ENCODE data around the gene LTBP4. TPM values are rescaled to one million over a fixed set of nuclear protein-coding genes. Genes with fewer than 3 reads are reported as not detected.
A peak's percentile ranks its signal among the peaks of the same experiment; 100 is the strongest.

LTBP4 gene
- total and polyA plus RNA-seq, 8 donors, result 151 to 519 (median 345) TPM

GRCh38 chr19:40600570-40601133, 517 bp upstream of the LTBP4 start:
- Histone ChIP-seq H3K36me3 (no peaks in the 10 kb centered on the region), H3K4me1 (peaks cover 29 to 86% of the 10 kb centered on the region in 2 donors), H3K4me3 (no peak overlapping the region), H3K27ac (no peak overlapping the region), H3K9me3 (no peaks in the 10 kb centered on the region), H3K27me3 (peaks cover 42 to 100% of the 10 kb centered on the region in 2 donors)
- TF ChIP-seq CTCF (IDR thresholded peaks at IDR 0.05), result no peak
- ATAC-seq, result no peak
- no peak for DNase-seq
- intact Hi-C loops (cut with DNase I), result no loop called here

- no peak for TF ChIP-seq CTCF (IDR thresholded peaks at IDR 0.05)
- H3K4me3 ChIP-seq, result peak overlapping the region in 1 of 2 donors; percentile 16
- no peak for ATAC-seq
- H3K36me3 ChIP-seq, result no peaks in the 10 kb centered on the region
- peaks cover 24 to 100% of the 10 kb centered on the region in 2 donors for H3K27me3 ChIP-seq
- DNase-seq, result peak in 1 of 4 donors; percentile 35
- H3K4me1 ChIP-seq, result peaks cover 35 to 81% of the 10 kb centered on the region in 2 donors
- intact Hi-C loops (cut with DNase I), result no loop called here
- peak overlapping the region; percentile 21 to 80 for H3K27ac ChIP-seq
- H3K9me3 ChIP-seq, result no peaks in the 10 kb centered on the region
These were observed 1.9 kb downstream of the LTBP4 start for GRCh38 chr19:40603071-40603388.

GRCh38 chr19:40603389-40604170, 2.4 kb downstream of the LTBP4 start:
- H3K36me3 ChIP-seq, result no peaks in the 10 kb centered on the region
- H3K4me3 ChIP-seq, result peak overlapping the region; percentile 30 to 39
- intact Hi-C loops (cut with DNase I), result no loop called here
- H3K27ac ChIP-seq, result peak overlapping the region; percentile 21 to 80
- no peak for TF ChIP-seq CTCF (IDR thresholded peaks at IDR 0.05)
- H3K4me1 ChIP-seq, result peaks cover 35 to 75% of the 10 kb centered on the region in 2 donors
- H3K9me3 ChIP-seq, result no peaks in the 10 kb centered on the region
- DNase-seq (peak; percentile 97 to 99 (median 98)), ATAC-seq (peak; percentile 81)
- H3K27me3 ChIP-seq, result peaks cover 19 to 100% of the 10 kb centered on the region in 2 donors

GRCh38 chr19:40604171-40604646, 3.0 kb downstream of the LTBP4 start:
- H3K4me1 ChIP-seq, result peaks cover 37 to 70% of the 10 kb centered on the region in 2 donors
- H3K9me3 ChIP-seq, result no peaks in the 10 kb centered on the region
- no peaks in the 10 kb centered on the region for H3K36me3 ChIP-seq
- peak overlapping the region; percentile 30 to 39 for H3K4me3 ChIP-seq
- intact Hi-C loops (cut with DNase I), result no loop called here
- TF ChIP-seq CTCF (IDR thresholded peaks at IDR 0.05), result no peak
- peaks cover 14 to 100% of the 10 kb centered on the region in 2 donors for H3K27me3 ChIP-seq
- ATAC-seq, result no peak
- H3K27ac ChIP-seq, result peak overlapping the region; percentile 21 to 80
- no peak for DNase-seq

- DNase-seq, result no peak
- H3K27ac ChIP-seq, result peak overlapping the region; percentile 65 to 77
- peak overlapping the region; percentile 15 to 45 for H3K4me3 ChIP-seq
- no peaks in the 10 kb centered on the region for H3K36me3 ChIP-seq
- H3K9me3 ChIP-seq, result no peaks in the 10 kb centered on the region
- peaks cover 40 to 71% of the 10 kb centered on the region in 2 donors for H3K4me1 ChIP-seq
- no peak for TF ChIP-seq CTCF (IDR thresholded peaks at IDR 0.05)
- intact Hi-C loops (cut with DNase I), result no loop called here
- no peak for ATAC-seq
- peaks cover 9 to 100% of the 10 kb centered on the region in 2 donors for H3K27me3 ChIP-seq
These were observed 3.6 kb downstream of the LTBP4 start for GRCh38 chr19:40604647-40605215.

All from left lung (tissue), 10 donors.